SK-N-MC (cell line): Measurements from ENCODE around the gene CAMKV.

ENCODE experiments used
- EZH2 ChIP-seq: fragments of 200-600 bp; sonication (generic); IDR thresholded peaks from one replicate; pipeline ENCODE4 v1.6.1; 2017; ENCODE audit warnings: antibody characterized with exemption
- FOXP2 ChIP-seq: optimal IDR thresholded peaks from 2 replicates; pipeline ENCODE3; 2011; ENCODE audit warnings: mild to moderate bottlenecking, moderate library complexity; ENCODE audit not compliant: insufficient read depth; ENCODE audit errors: extremely low read length, control extremely low read depth
- POLR2AphosphoS5 ChIP-seq: IDR thresholded peaks from 2 replicates; pipeline ENCODE4 v1.6.1; 2012; ENCODE audit warnings: mild to moderate bottlenecking, low read depth, low read length, borderline replicate concordance

- TF ChIP-seq EZH2 (no peak), POLR2AphosphoS5 (no peak), FOXP2 (no peak)
Measured at GRCh38 chr3:49902511-49903345, 33.0 kb upstream of the CAMKV start.
